Measurements from ENCODE around the gene POLR2C. TPM values are rescaled to one million over a fixed set of nuclear protein-coding genes. Genes with fewer than 3 reads are reported as not detected.

The POLR2C gene
- total and polyA plus RNA-seq, 10 of the 15 experiments (the other 5 are each of a cell fraction or from before 2014, with no cell fraction given), result 26.9 to 93.0 (median 57.8) TPM

- no peak overlapping the region for H2AFZ ChIP-seq (ENCODE audit: control insufficient read depth, low read depth, low read length)
- H3K4me1 ChIP-seq (ENCODE audit: control insufficient read depth, insufficient read depth, low read length), result peaks cover 16% of the 10 kb centered on the region
- no peak overlapping the region for H3K4me3 ChIP-seq
- RAD21 ChIA-PET (ENCODE audit: unreplicated experiment), result interaction anchor here (0.9 kb wide), 1 partner anchor 40 kb away, joined by 3 read pairs; no protein-coding TSS in a partner anchor
- POLR2A ChIA-PET, result no interaction called here
- H3K9ac ChIP-seq (ENCODE audit: control insufficient read depth, insufficient read depth, low read length), result no peak overlapping the region
- in situ Hi-C loops (cut with MboI) (no loop called here), intact Hi-C loops (cut with micrococcal nuclease; ENCODE audit: unreplicated experiment) (no loop called here)
- CTCF ChIA-PET, result interaction anchor here (0.9 to 1.6 kb wide), 2 partner anchors 17 kb away, joined by 3 to 5 read pairs; partner anchors contain the start of gene POLR2C
- no peaks in the 10 kb centered on the region for H3K27me3 ChIP-seq (replicated peaks in 1 of 2; ENCODE audit: control insufficient read depth in 2 of 2, insufficient read depth in 2 of 2, low read length in 1 of 2)
- no peaks in the 10 kb centered on the region for H3K36me3 ChIP-seq (ENCODE audit: control insufficient read depth in 2 of 2, insufficient read depth in 2 of 2, low read length in 1 of 2)
- WGBS (ENCODE audit: insufficient coverage, insufficient replicate concordance, low lambda C conversion rate, missing lambda C conversion rate), result 70% methylated on average over 30 of the region's 36 CpGs
- FAIRE-seq, result no peak
- H4K20me1 ChIP-seq (ENCODE audit: control insufficient read depth, insufficient read depth), result no peaks in the 10 kb centered on the region
- SMC1A ChIA-PET (ENCODE audit: uncharacterized antibody, unreplicated experiment), result interaction anchor here (1.4 kb wide), 1 partner anchor 7 kb away, joined by 4 read pairs; the partner anchor contains the start of gene DOK4
- no peak overlapping the region for H3K4me2 ChIP-seq (ENCODE audit: control insufficient read depth, insufficient read depth)
- no peak for ATAC-seq
- no peaks in the 10 kb centered on the region for H3K9me3 ChIP-seq (replicated peaks; ENCODE audit: control insufficient read depth, insufficient read depth, low read length)
- no peak for DNase-seq (ENCODE audit: low read depth, low spot score)
- no TSS peak for BruUV-seq (replicated peaks)
- H3K27ac ChIP-seq (ENCODE audit: control insufficient read depth, insufficient read depth), result no peak overlapping the region
- H3K79me2 ChIP-seq (ENCODE audit: control insufficient read depth, insufficient read depth, low read length), result no peaks in the 10 kb centered on the region
- TF ChIP-seq ZNF217 (IDR thresholded peaks at IDR 0.05) (no peak), PAX8 (IDR thresholded peaks at IDR 0.05) (no peak), ATF7 (IDR thresholded peaks at IDR 0.05; ENCODE audit: low read depth) (no peak), SPI1 (IDR thresholded peaks at IDR 0.05; ENCODE audit: borderline replicate concordance, insufficient read depth, low read depth, low read length) (no peak), JUNB (IDR thresholded peaks at IDR 0.05) (no peak), KAT2A (conservative IDR thresholded peaks at IDR 0.05; ENCODE audit: control insufficient read depth, low read depth, low read length) (no peak), NFYB (IDR thresholded peaks at IDR 0.05; ENCODE audit: insufficient read depth, low read depth, low read length) (no peak), USF1 (IDR thresholded peaks at IDR 0.05; ENCODE audit: borderline replicate concordance, extremely low read length, insufficient read depth, low read depth, low read length) (no peak), PAX5 (IDR thresholded peaks at IDR 0.05; ENCODE audit: borderline replicate concordance, low read depth, low read length) (no peak), ZBTB11 (CRISPR knock-in tag; IDR thresholded peaks at IDR 0.05) (no peak), HDAC2 (IDR thresholded peaks at IDR 0.05) (no peak), YBX1 (IDR thresholded peaks at IDR 0.05) (no peak)
- TF ChIP-seq, protein P1, sequence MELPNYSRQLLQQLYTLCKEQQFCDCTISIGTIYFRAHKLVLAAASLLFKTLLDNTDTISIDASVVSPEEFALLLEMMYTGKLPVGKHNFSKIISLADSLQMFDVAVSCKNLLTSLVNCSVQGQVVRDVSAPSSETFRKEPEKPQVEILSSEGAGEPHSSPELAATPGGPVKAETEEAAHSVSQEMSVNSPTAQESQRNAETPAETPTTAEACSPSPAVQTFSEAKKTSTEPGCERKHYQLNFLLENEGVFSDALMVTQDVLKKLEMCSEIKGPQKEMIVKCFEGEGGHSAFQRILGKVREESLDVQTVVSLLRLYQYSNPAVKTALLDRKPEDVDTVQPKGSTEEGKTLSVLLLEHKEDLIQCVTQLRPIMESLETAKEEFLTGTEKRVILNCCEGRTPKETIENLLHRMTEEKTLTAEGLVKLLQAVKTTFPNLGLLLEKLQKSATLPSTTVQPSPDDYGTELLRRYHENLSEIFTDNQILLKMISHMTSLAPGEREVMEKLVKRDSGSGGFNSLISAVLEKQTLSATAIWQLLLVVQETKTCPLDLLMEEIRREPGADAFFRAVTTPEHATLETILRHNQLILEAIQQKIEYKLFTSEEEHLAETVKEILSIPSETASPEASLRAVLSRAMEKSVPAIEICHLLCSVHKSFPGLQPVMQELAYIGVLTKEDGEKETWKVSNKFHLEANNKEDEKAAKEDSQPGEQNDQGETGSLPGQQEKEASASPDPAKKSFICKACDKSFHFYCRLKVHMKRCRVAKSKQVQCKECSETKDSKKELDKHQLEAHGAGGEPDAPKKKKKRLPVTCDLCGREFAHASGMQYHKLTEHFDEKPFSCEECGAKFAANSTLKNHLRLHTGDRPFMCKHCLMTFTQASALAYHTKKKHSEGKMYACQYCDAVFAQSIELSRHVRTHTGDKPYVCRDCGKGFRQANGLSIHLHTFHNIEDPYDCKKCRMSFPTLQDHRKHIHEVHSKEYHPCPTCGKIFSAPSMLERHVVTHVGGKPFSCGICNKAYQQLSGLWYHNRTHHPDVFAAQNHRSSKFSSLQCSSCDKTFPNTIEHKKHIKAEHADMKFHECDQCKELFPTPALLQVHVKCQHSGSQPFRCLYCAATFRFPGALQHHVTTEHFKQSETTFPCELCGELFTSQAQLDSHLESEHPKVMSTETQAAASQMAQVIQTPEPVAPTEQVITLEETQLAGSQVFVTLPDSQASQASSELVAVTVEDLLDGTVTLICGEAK (IDR thresholded peaks at IDR 0.05; ENCODE audit: borderline replicate concordance), result no peak
- TF ChIP-seq, protein P2, sequence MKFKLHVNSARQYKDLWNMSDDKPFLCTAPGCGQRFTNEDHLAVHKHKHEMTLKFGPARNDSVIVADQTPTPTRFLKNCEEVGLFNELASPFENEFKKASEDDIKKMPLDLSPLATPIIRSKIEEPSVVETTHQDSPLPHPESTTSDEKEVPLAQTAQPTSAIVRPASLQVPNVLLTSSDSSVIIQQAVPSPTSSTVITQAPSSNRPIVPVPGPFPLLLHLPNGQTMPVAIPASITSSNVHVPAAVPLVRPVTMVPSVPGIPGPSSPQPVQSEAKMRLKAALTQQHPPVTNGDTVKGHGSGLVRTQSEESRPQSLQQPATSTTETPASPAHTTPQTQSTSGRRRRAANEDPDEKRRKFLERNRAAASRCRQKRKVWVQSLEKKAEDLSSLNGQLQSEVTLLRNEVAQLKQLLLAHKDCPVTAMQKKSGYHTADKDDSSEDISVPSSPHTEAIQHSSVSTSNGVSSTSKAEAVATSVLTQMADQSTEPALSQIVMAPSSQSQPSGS (IDR thresholded peaks at IDR 0.05; ENCODE audit: low read length), result no peak
These were observed 16.9 kb downstream of the POLR2C start for GRCh38 chr16:57479205-57479975.
